ENCODE measurements around the gene LRIG2.
"Not testable (repeated sequence)": the region's sequence is repeated elsewhere in the genome, so short reads cannot be mapped to it uniquely, and the experiment has no call there.

Gene LRIG2

DNA sequence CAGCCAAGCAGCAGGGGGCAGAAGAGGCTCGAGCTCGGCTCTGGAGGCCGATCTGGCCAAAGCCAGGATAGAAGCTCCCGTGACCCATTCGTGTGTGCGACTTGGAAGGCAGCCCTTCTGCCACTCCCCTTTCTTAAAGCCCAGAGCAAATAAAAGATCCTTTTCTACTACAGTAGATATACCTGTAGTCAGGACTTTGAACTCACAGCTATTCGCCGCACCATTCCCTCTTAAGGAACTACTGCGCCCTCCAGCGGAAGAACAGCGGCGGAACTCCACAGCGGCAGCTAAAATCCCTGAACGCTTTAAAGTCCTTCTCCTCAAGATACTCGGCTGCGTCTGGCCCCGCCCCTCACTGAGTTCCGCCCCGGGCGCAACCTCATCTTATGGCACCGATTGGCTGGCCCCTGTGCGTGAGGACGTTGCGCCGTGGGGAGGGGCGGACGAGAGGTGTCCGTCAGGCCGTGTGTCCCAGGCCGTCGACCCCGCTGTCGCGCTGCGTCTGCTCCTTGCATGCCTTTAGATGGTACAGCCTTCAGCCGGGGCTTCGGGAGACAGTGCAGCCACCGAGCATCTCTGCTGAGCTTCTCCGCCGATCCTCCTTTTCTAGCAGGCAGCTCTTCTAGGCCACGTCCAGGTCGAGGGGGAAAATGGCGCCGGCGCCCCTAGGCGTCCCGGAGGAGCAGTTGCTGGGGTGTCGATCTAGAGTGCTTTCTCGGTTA is at the start of gene LRIG2:
Gene LRIG2, plus strand, starts transcription at position 442 of the 722 bp plus-strand sequence. Its CDS starts 209 bp downstream, at position 651.
- TF ChIP-seq, protein P1, sequence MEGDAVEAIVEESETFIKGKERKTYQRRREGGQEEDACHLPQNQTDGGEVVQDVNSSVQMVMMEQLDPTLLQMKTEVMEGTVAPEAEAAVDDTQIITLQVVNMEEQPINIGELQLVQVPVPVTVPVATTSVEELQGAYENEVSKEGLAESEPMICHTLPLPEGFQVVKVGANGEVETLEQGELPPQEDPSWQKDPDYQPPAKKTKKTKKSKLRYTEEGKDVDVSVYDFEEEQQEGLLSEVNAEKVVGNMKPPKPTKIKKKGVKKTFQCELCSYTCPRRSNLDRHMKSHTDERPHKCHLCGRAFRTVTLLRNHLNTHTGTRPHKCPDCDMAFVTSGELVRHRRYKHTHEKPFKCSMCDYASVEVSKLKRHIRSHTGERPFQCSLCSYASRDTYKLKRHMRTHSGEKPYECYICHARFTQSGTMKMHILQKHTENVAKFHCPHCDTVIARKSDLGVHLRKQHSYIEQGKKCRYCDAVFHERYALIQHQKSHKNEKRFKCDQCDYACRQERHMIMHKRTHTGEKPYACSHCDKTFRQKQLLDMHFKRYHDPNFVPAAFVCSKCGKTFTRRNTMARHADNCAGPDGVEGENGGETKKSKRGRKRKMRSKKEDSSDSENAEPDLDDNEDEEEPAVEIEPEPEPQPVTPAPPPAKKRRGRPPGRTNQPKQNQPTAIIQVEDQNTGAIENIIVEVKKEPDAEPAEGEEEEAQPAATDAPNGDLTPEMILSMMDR (IDR thresholded peaks at IDR 0.05) = peak; percentile 86
- peak within 1 kb of the TSS; percentile 98 for H3K4me3 Mint-ChIP-seq
- peaks cover 9% of the 10 kb centered on the region for H3K9me3 Mint-ChIP-seq
- peaks cover 36% of the 10 kb centered on the region for H3K4me1 Mint-ChIP-seq
- H3K27me3 Mint-ChIP-seq (ENCODE audit: low read depth, poor library complexity) = no peaks in the 10 kb centered on the region
- H3K36me3 Mint-ChIP-seq (ENCODE audit: low read depth) = peaks cover 25% of the 10 kb centered on the region
- H3K27ac Mint-ChIP-seq = peak within 1 kb of the TSS; percentile 99
- DNase-seq = peak; percentile 98

- not testable (repeated sequence) for H3K27me3 Mint-ChIP-seq (ENCODE audit: low read depth, poor library complexity); DNase-seq; H3K27ac Mint-ChIP-seq; H3K9me3 Mint-ChIP-seq; H3K4me3 Mint-ChIP-seq
- H3K4me1 Mint-ChIP-seq = peaks cover 48% of the 10 kb centered on the region
- peaks cover 16% of the 10 kb centered on the region for H3K36me3 Mint-ChIP-seq (ENCODE audit: low read depth)
Measured at GRCh38 chr1:113023316-113023715, 49.7 kb upstream of the LRIG2 start.

- TF ChIP-seq, protein P1 (IDR thresholded peaks at IDR 0.05) = no peak
- peak overlapping the region; percentile 37 for H3K4me3 Mint-ChIP-seq
Measured at GRCh38 chr1:113027007-113027406, 46.0 kb upstream of the LRIG2 start.

GRCh38 chr1:113027449-113027848 is 45.5 kb upstream of the LRIG2 start:
- no peak for DNase-seq
- no peak overlapping the region for H3K4me3 Mint-ChIP-seq
- TF ChIP-seq, protein P1 (IDR thresholded peaks at IDR 0.05) = no peak
- H3K4me1 Mint-ChIP-seq = peaks cover 32% of the 10 kb centered on the region
- H3K9me3 Mint-ChIP-seq = no peaks in the 10 kb centered on the region
- H3K27ac Mint-ChIP-seq = peak overlapping the region; percentile 43
- no peaks in the 10 kb centered on the region for H3K27me3 Mint-ChIP-seq (ENCODE audit: low read depth, poor library complexity)
- H3K36me3 Mint-ChIP-seq (ENCODE audit: low read depth) = peaks cover 12% of the 10 kb centered on the region

More at GRCh38 chr1:113027007-113027406, 46.0 kb upstream of the LRIG2 start:
- Mint-ChIP-seq H3K27ac (peak overlapping the region; percentile 7), H3K36me3 (ENCODE audit: low read depth) (peaks cover 12% of the 10 kb centered on the region), H3K4me1 (peaks cover 32% of the 10 kb centered on the region), H3K9me3 (no peaks in the 10 kb centered on the region), H3K27me3 (ENCODE audit: low read depth, poor library complexity) (no peaks in the 10 kb centered on the region)
- peak; percentile 35 for DNase-seq

GRCh38 chr1:113029822-113030221 is 43.2 kb upstream of the LRIG2 start:
- Mint-ChIP-seq H3K27me3 (ENCODE audit: low read depth, poor library complexity) (no peaks in the 10 kb centered on the region), H3K36me3 (ENCODE audit: low read depth) (no peaks in the 10 kb centered on the region), H3K4me3 (no peak overlapping the region), H3K9me3 (no peaks in the 10 kb centered on the region), H3K4me1 (peaks cover 32% of the 10 kb centered on the region), H3K27ac (no peak overlapping the region)
- DNase-seq = no peak
- TF ChIP-seq, protein P1 (IDR thresholded peaks at IDR 0.05) = no peak

DNA sequence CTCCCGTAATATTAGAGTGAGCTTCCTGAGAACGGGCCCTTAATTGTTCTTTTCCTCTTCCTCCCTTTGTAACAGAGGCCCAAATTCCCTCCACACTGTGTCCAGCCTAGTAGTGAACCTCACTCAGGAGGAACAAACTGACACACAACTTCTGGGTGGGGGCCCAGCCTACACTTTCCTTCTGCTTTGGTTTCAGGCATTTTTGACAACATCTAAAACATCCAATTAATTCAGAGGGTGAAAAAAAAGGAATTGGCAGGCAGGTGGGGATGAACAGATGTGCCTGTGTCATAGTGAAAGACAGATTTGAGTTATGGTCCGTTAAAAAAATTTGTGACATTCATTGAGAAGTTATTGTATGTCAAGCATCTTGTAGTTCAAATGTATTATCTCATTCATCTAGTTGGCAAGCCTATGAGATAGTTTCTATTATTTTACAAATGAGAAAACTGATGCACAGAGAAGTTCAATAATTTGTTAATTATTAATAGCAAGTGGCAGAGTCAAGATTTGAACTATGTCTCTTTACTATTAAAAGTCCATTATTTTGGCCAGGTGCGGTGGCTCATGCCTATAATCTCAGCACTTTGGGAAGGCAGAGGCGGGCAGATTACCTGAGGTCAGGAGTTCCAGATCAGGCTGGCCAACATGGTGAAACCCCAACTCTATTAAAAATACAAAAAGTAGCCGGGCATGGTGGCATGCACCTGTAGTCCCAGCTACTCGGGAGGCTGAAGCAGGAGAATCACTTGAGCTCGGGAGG is 41.6 kb upstream of the LRIG2 start:
- Mint-ChIP-seq H3K27ac (no peak overlapping the region), H3K36me3 (ENCODE audit: low read depth) (no peaks in the 10 kb centered on the region), H3K4me3 (no peak overlapping the region), H3K27me3 (ENCODE audit: low read depth, poor library complexity) (no peaks in the 10 kb centered on the region), H3K9me3 (no peaks in the 10 kb centered on the region), H3K4me1 (peaks cover 29% of the 10 kb centered on the region)
- TF ChIP-seq, protein P1 (IDR thresholded peaks at IDR 0.05) = no peak
- no peak for DNase-seq

All from nephron progenitor cell (in vitro differentiated cells).